ENCODE results near the gene GCKR. TPM values are rescaled to one million over a fixed set of nuclear protein-coding genes. Genes with fewer than 3 reads are reported as not detected.

GCKR gene
- total and polyA plus RNA-seq, 2 of the 13 experiments (the other 11 are each of a cell fraction or from before 2014, with no cell fraction given), result 15.2 to 48.3 TPM

- TF ChIP-seq BHLHE40 (IDR thresholded peaks at IDR 0.05; ENCODE audit: low read length), result no peak
- no peak for TF ChIP-seq ZBTB3 (CRISPR knock-in tag; IDR thresholded peaks at IDR 0.05; ENCODE audit: borderline replicate concordance, low read depth)
- peak; percentile 41; the same call in 1 of the 2 replicates for TF ChIP-seq ZNF292 (CRISPR knock-in tag; IDR thresholded peaks at IDR 0.05; ENCODE audit: borderline replicate concordance, low read depth)
- peak; percentile 46; the same call in 1 of the 2 replicates for TF ChIP-seq TGIF2 (CRISPR knock-in tag; IDR thresholded peaks at IDR 0.05)
- TF ChIP-seq SP2 (CRISPR knock-in tag; IDR thresholded peaks at IDR 0.05), result no peak
- TF ChIP-seq, protein P1, sequence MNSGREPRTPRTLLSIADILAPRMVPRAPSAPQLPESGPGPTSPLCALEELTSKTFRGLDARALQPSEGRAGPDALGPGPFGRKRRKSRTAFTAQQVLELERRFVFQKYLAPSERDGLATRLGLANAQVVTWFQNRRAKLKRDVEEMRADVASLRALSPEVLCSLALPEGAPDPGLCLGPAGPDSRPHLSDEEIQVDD (CRISPR knock-in tag; IDR thresholded peaks at IDR 0.05; ENCODE audit: borderline replicate concordance), result no peak
- TF ChIP-seq RORA (CRISPR knock-in tag; IDR thresholded peaks at IDR 0.05), result no peak
- TF ChIP-seq ZNF790 (CRISPR knock-in tag; IDR thresholded peaks at IDR 0.05; ENCODE audit: borderline replicate concordance), result no peak
- no peak for TF ChIP-seq NFE2L1 (CRISPR knock-in tag; IDR thresholded peaks at IDR 0.05; ENCODE audit: borderline replicate concordance)
- TF ChIP-seq, protein P2, sequence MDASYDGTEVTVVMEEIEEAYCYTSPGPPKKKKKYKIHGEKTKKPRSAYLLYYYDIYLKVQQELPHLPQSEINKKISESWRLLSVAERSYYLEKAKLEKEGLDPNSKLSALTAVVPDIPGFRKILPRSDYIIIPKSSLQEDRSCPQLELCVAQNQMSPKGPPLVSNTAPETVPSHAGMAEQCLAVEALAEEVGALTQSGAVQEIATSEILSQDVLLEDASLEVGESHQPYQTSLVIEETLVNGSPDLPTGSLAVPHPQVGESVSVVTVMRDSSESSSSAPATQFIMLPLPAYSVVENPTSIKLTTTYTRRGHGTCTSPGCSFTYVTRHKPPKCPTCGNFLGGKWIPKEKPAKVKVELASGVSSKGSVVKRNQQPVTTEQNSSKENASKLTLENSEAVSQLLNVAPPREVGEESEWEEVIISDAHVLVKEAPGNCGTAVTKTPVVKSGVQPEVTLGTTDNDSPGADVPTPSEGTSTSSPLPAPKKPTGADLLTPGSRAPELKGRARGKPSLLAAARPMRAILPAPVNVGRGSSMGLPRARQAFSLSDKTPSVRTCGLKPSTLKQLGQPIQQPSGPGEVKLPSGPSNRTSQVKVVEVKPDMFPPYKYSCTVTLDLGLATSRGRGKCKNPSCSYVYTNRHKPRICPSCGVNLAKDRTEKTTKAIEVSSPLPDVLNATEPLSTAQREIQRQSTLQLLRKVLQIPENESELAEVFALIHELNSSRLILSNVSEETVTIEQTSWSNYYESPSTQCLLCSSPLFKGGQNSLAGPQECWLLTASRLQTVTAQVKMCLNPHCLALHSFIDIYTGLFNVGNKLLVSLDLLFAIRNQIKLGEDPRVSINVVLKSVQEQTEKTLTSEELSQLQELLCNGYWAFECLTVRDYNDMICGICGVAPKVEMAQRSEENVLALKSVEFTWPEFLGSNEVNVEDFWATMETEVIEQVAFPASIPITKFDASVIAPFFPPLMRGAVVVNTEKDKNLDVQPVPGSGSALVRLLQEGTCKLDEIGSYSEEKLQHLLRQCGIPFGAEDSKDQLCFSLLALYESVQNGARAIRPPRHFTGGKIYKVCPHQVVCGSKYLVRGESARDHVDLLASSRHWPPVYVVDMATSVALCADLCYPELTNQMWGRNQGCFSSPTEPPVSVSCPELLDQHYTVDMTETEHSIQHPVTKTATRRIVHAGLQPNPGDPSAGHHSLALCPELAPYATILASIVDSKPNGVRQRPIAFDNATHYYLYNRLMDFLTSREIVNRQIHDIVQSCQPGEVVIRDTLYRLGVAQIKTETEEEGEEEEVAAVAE (CRISPR knock-in tag; IDR thresholded peaks at IDR 0.05; ENCODE audit: borderline replicate concordance), result no peak
- TF ChIP-seq, protein P3, sequence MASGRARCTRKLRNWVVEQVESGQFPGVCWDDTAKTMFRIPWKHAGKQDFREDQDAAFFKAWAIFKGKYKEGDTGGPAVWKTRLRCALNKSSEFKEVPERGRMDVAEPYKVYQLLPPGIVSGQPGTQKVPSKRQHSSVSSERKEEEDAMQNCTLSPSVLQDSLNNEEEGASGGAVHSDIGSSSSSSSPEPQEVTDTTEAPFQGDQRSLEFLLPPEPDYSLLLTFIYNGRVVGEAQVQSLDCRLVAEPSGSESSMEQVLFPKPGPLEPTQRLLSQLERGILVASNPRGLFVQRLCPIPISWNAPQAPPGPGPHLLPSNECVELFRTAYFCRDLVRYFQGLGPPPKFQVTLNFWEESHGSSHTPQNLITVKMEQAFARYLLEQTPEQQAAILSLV (CRISPR knock-in tag; IDR thresholded peaks at IDR 0.05; ENCODE audit: borderline replicate concordance), result no peak
- no peak for TF ChIP-seq ZNF614 (CRISPR knock-in tag; IDR thresholded peaks at IDR 0.05; ENCODE audit: borderline replicate concordance)
- TF ChIP-seq SRSF1 (optimal IDR thresholded peaks at IDR 0.05; ENCODE audit: low read depth, low read length), result no peak
- no peak for TF ChIP-seq AKNA (CRISPR knock-in tag; IDR thresholded peaks at IDR 0.05; ENCODE audit: borderline replicate concordance)
- no peak for TF ChIP-seq PTBP1 (IDR thresholded peaks at IDR 0.05; ENCODE audit: low read depth, low read length, poor library complexity, severe bottlenecking)
- no peak for TF ChIP-seq BATF2 (CRISPR knock-in tag; IDR thresholded peaks at IDR 0.05)
Measured at GRCh38 chr2:27518113-27518781, 21.6 kb downstream of the GCKR start (continued).

Data from HepG2 (cell line).